Measurements from ENCODE around the gene PPP1R12B.
"Not testable (repeated sequence)": the region's sequence is repeated elsewhere in the genome, so short reads cannot be mapped to it uniquely, and the experiment has no call there.

PPP1R12B gene

GRCh38 chr1:202596638-202597037, 248.1 kb downstream of the PPP1R12B start:
- DNase-seq (ENCODE audit: extremely low read depth in 1 of 2, low read depth in 1 of 2): no peak

GRCh38 chr1:202597090-202597761, 248.7 kb downstream of the PPP1R12B start:
- no peak for DNase-seq (ENCODE audit: extremely low read depth in 1 of 2, low read depth in 1 of 2)

DNA sequence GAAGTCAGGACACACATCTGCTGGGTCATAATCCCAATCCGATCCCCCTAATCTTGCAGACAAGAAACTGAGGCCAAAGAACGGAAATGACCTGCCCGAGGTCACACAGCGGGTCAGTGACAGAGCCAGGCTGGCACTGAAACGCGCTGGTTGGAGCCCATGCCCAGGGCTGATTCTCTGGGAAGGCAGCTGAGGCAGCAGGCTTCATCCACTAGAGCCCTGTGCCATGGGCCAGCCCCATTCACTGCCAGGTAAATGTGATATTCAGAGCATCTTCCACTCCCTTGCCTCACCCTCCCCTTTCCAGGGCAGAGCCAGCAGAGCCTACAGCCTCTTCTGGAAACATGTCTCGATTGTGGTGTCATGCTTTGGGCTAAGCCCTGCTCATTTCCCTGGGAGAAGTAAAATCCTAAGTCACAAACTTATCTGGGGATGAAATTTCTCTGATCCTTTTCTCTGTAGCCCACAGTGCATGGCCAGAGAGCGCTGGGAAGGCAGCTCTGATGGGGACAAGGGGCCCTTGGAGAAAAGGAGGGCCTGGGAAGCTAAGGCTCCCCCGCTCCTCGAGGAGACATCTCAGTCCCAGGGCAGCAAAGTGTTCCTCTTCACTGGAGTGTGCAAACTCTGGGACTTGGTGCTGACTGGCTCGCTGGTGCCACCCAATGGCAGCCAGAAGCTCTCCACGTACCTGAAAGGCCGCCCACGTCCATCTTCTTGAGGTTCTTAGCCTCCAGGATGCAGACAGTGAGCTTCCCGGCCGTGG, 251.4 kb downstream of the PPP1R12B start:
- no peak for DNase-seq (ENCODE audit: extremely low read depth in 1 of 2, low read depth in 1 of 2)

DNA sequence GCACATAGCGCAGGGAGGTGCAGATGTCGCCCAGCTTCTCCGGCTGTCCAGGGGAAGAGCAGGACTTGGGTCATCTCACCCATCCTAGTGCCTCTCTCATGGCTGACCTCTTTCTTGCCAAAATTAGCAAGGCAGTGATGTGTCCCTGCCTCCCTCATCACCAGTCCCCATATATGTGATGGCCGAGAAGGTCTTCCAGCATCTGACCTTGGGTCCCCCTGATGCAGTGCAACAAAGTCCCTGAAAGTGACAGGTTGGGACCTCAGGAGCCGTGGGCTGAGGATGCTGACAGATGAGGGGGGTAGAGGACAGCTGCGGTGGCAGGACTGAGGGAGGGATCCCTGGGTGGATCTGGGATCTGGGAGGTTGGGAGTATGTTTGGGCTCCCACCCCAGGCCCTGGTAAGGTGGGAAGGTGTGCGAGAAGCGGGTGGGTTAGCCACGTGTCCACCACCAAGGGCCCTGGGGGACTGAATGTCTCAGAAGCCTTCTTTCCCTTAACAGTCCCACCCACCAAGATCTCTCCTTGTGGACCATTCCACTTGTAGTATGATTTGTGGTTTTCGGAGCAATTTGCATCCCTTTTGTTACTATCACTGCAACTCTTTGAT, 252.0 kb downstream of the PPP1R12B start:
- DNase-seq (ENCODE audit: extremely low read depth in 1 of 2, low read depth in 1 of 2): no peak

GRCh38 chr1:202603435-202603834, 254.9 kb downstream of the PPP1R12B start:
- DNase-seq (ENCODE audit: extremely low read depth in 1 of 2, low read depth in 1 of 2): no peak

DNA sequence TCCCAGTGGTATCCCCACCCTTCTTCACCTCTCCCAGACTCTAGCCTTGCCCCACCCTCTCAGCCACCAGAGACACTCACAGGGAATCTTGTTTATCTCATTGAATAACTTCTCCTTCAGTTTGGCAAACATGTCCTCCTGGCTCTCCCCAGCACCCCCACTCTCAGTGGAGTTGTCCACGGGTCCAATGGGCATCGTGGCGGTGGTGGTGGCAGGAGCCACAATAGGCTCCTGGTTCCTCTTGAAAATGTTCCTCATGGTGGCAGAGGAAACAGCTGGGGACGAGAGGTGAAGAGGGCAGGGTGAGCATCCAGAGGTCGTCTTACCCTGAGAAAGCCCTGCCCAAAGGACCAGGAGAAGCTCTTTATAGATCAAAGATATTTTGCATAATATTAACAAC, 257.0 kb downstream of the PPP1R12B start:
- DNase-seq (ENCODE audit: extremely low read depth in 1 of 2, low read depth in 1 of 2): no peak

DNA sequence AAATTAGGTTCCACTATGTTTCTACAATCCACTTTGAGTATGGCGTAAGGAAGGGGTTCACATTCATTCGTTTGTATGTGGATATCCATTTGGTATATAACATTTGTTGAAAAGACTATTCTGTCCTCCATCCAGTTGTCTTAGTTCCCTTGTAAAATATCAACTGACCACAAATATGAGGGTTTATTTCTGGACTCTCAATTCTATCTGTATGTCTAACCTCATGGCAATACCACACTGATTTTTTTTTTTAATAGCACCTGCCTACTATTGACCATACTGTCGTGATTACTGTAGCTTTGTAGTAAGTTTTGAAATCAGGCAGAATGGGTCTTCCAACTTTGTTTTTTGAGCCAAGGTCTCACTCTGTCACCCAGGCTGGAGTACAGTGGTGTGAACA, 263.5 kb downstream of the PPP1R12B start:
- DNase-seq (ENCODE audit: extremely low read depth in 1 of 2, low read depth in 1 of 2): not testable (repeated sequence)

DNA sequence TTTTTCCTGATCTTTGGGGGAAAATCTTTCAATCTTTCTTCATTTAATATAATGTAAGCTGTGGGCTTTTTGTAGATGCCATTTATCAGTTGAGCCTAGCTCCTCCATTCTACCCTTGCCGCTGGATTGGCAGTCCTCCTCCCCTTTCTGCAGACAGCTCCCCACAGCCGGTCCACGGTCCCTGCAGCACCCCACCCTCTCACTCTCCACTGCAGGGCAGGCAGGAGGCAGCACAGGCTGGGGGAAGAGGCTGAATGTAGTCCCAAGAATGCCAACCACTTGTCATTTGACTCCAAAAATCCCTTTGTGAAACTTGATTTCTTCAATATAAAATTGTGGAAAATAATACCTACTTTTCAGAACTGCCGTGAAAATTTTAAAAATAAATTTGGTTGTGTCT, 265.1 kb downstream of the PPP1R12B start:
- no peak for DNase-seq (ENCODE audit: extremely low read depth in 1 of 2, low read depth in 1 of 2)

DNA sequence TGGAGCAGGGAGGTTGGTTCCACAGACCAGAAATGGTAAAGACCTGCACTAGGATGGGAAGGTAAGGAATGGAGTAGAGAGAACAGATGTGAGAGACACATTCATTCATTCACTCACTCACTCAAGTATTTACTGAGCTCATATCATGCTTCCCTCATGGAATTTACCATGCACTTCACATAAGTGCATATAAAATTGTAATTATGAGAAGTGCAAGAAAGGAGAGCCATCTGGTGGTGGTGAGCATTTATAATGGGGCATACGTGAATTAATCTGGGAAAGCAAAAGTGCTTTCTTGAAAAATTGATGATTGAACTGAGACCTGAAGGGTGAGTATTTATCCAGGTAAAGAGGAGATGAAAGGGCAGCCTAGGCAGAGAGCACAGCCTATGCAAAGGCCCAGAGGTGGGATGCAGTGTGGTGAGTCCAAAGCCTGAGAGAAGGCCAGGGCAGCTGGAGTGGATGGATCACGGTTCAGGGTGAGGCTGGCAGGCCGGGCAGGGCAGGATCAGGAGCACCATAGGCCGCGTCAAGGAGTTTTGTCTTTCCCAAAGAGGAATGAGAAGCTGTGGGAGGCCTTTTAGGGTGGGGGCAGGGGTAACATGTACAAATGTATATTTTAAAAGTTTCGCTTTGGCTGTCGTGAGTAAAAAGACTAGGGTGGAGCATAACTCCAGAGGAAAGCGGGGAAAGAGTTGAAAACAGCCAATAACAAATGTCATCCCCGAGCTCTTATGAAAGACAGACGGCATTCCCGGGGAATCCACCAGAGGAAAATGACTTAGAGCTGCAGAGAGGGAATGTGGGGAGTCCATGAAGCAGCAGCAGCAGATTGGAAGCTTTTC, 266.1 kb downstream of the PPP1R12B start:
- DNase-seq (ENCODE audit: extremely low read depth in 1 of 2, low read depth in 1 of 2): not testable (repeated sequence)

DNA sequence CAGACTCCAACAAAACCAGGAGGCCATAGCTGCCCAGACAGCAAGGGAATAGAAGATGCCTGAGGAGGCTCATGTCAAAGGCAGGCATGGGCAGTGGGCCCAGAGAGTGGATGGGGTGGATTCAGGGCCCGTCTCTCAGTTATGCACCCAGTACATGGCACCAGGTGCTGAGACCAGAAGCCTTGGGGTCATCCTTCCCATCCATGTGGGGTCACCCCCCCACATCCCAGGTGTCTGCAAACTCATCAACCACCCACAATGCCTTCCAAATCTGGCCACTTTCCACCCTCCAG, 266.7 kb downstream of the PPP1R12B start:
- DNase-seq (ENCODE audit: extremely low read depth in 1 of 2, low read depth in 1 of 2): not testable (repeated sequence)

GRCh38 chr1:202615501-202616354, 267.2 kb downstream of the PPP1R12B start:
- DNase-seq (ENCODE audit: extremely low read depth in 1 of 2, low read depth in 1 of 2): no peak

- no peak for DNase-seq (ENCODE audit: extremely low read depth in 1 of 2, low read depth in 1 of 2)
Measured at GRCh38 chr1:202616355-202616915, 267.9 kb downstream of the PPP1R12B start.

GRCh38 chr1:202619012-202619411, 270.5 kb downstream of the PPP1R12B start:
- DNase-seq (ENCODE audit: extremely low read depth in 1 of 2, low read depth in 1 of 2): not testable (repeated sequence)

DNA sequence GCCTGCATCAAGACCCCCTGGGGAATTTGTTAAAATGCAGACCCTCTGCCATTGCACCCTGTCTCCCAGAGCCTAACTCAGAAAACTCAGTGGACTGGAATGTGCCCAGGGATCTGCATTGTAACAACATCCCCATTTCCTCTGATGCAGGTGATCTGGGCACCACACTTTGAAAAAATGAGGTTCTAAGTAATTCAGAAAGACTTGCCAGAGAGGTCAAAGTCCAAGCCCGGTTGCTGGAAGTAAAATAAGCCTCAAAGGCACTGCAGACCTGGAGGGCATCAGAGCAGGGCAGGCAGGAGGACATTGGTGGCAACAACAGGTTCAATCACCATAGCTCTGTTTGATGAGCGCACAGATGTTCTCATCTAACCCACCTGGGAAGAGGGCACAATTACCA, 271.0 kb downstream of the PPP1R12B start:
- DNase-seq (ENCODE audit: extremely low read depth in 1 of 2, low read depth in 1 of 2): no peak

DNA sequence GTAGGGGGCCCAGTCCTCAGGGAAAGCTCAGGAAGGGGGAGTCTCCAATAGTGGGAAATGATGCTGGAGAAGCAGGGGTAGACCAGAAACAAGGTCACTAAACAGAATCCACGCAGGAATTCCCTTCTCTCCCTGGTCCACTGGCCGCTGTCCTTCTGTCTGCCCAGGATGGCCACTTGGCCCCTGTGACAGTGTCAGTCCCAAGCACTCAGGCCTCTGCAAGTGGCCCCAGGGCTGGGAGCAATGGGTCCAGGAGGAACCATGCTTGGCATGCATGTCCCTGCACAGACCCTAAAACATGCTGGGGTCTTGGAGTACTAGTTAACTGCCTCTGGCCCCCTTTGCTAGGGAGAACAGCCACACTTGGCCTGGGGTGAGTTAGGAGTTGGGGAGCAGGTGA, 271.5 kb downstream of the PPP1R12B start:
- not testable (repeated sequence) for DNase-seq (ENCODE audit: extremely low read depth in 1 of 2, low read depth in 1 of 2)

DNA sequence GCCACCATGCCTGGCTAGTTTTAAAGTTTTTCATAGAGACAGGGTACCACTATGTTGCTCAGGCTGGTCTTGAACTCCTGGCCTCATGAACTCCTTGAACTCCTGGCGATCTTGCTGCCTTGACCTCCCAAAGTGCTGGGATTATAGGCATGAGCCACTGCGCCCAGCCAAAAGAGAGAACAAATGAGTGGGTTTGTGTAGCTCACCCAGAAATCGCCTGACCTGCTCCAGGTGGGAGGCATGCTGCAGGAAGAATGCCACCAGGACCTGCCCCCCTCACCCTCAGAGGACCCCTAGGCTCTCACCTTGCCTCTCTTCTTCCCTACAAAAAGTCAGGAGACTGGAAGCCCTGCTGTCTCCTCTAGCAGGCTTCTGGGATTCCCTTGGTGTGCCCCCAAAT, 272.9 kb downstream of the PPP1R12B start:
- DNase-seq (ENCODE audit: extremely low read depth in 1 of 2, low read depth in 1 of 2): no peak

GRCh38 chr1:202622388-202622787, 273.9 kb downstream of the PPP1R12B start:
- no peak for DNase-seq (ENCODE audit: extremely low read depth in 1 of 2, low read depth in 1 of 2)

DNA sequence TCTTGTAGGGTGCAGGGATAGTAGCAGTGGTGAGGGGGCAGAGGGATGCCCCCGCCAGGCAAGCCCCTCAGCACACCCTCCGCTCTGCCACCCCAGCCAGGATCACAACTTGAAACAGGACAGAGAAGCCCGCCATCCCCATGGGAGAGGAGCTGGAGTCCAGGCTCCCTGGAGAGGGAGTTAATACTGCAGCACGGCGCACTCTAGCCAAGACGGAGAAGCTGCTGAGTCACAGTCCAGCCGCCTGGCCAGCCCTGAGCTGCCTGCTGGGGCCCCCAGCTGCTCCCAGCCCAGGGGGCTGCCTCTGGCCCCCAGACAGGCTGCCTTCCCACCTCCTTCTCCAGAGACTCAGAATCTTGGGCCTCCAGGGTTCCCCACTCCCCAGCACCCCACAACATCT, 274.6 kb downstream of the PPP1R12B start:
- DNase-seq (ENCODE audit: extremely low read depth in 1 of 2, low read depth in 1 of 2): no peak

- not testable (repeated sequence) for DNase-seq (ENCODE audit: extremely low read depth in 1 of 2, low read depth in 1 of 2)
Measured at GRCh38 chr1:202623476-202623875, 275.0 kb downstream of the PPP1R12B start.
